Psoas muscle (tissue), 8 donors: ENCODE results near the gene MTURN. TPM values are rescaled to one million over a fixed set of nuclear protein-coding genes. Genes with fewer than 3 reads are reported as not detected.
A peak's percentile ranks its signal among the peaks of the same experiment; 100 is the strongest.

Experiments
- ATAC-seq, 4 donors: fragments of 200-7000 bp; cut with Tn5 transposase; one replicate each; pipeline ENCODE4 v1.9.1; 2020; ENCODE audit warnings: moderate library complexity in 3 of 4, mild to moderate bottlenecking in 2 of 4
- DNase-seq, 2 donors: peaks; one replicate each; pipeline ENCODE4 v3.0.0-alpha.2; 2020
- H3K27ac ChIP-seq: fragments of 200-600 bp; one replicate; pipeline ENCODE4 v1.8.0; 2022
- H3K27me3 ChIP-seq, 3 donors: fragments of 200-600 bp in 1 of 3; one replicate each; pipeline versions ENCODE4 v1.6.1 to v1.8.0; 2013 to 2022; ENCODE audit warnings: low read length in 2 of 3, mild to moderate bottlenecking in 2 of 3, moderate library complexity in 1 of 3; ENCODE audit not compliant: insufficient read depth in 3 of 3
- H3K36me3 ChIP-seq, 2 donors: fragments of 200-600 bp in 1 of 2; one replicate each; pipeline versions ENCODE4 v1.6.1 to v1.8.0; 2013 to 2022; ENCODE audit warnings: low read depth in 1 of 2, mild to moderate bottlenecking in 1 of 2, moderate library complexity in 1 of 2; ENCODE audit not compliant: insufficient read depth in 1 of 2
- H3K4me1 ChIP-seq: fragments of 200-600 bp; one replicate; pipeline ENCODE4 v1.8.0; 2022
- H3K4me3 ChIP-seq: fragments of 200-600 bp; one replicate; pipeline ENCODE4 v1.8.0; 2022; ENCODE audit warnings: mild to moderate bottlenecking
- H3K9me3 ChIP-seq: fragments of 200-600 bp; one replicate; pipeline ENCODE4 v1.8.0; 2022
- WGBS, 3 donors: extraction: QIAGEN DNeasy Blood & Tissue Kit; methylation state at CpG; one replicate each; pipeline versions ENCODE4 v1.1.6 to v1.1.7; 2013; 5-methylcytosine and 5-hydroxymethylcytosine counted together
- intact Hi-C, 2 donors: fragments of 100-400 bp; cut with DNase I; formaldehyde crosslinking; loops; one replicate each; pipeline versions ENCODE4 v1.11.0 to v1.14.2; 2022
- polyA plus RNA-seq, 3 donors: library from polyadenylated mRNA; stranded (reverse); fragments of 200-250 nt; gene quantifications; one replicate each; pipeline ENCODE4 v1.2.3, GENCODE V29; 2013
- total RNA-seq, 4 donors: library from RNA; stranded (reverse); fragmentation: NEBNext Ultra II Directional in 2 of 4; extraction: Animal tissue kit (Norgen Biotek cat#: 25700) in 2 of 4; gene quantifications; one replicate each; pipeline versions ENCODE4 v1.2.1 to v1.2.4, GENCODE V29; 2021 to 2023
- TF ChIP-seq, protein P1 (sequence below): fragments of 200-600 bp; IDR thresholded peaks from one replicate; pipeline ENCODE4 v1.8.0; 2022; ENCODE audit warnings: antibody characterized with exemption
- donor health status: healthy with polysubstance abuse.
- donor health status: DM: no; HTN: no; CAD: no; lungs with moderate emphysema.
- donor health status: Bipolar disorder and iron deficiency.
- donor health status: healthy.
- donor health status: DM: yes; HTN: yes; CAD: no.
- donor health status: DM: no; HTN: no; CAD: no.
- donor health status: DM: no; HTN: no; CAD: no.
- donor health status: DM: yes; HTN: yes; CAD: no.

Gene MTURN
- total and polyA plus RNA-seq, 7 donors = 7.1 to 68.6 (median 17.6) TPM

DNA sequence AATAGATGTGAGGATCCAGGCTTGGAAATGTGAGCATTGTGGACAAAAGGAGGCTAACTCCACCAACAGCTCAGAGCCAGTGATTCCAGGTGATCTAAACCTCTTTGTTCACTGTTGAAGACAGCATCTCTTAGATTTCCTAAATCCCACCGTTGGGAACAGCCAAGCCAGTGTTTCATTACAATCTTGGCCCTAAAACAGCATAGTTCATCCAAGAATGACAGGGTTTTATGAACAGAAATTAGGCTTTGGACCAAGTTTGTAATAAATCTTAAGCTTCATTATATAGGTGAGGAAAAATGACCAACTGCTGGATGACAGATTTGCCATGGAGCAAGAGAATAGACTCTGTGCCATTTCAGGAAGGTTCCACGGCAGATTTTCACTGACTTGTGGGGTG is 65.8 kb downstream of the MTURN start:
- no peaks in the 10 kb centered on the region for H3K9me3 ChIP-seq
- intact Hi-C loops = no loop called here
- no peaks in the 10 kb centered on the region for H3K4me1 ChIP-seq
- H3K4me3 ChIP-seq = no peak overlapping the region
- 18 to 34% (median 26%) methylated on average over 2 of the region's 2 CpGs for WGBS, 3 donors
- H3K27me3 ChIP-seq = no peaks in the 10 kb centered on the region
- no peak overlapping the region for H3K27ac ChIP-seq
- TF ChIP-seq, protein P1, sequence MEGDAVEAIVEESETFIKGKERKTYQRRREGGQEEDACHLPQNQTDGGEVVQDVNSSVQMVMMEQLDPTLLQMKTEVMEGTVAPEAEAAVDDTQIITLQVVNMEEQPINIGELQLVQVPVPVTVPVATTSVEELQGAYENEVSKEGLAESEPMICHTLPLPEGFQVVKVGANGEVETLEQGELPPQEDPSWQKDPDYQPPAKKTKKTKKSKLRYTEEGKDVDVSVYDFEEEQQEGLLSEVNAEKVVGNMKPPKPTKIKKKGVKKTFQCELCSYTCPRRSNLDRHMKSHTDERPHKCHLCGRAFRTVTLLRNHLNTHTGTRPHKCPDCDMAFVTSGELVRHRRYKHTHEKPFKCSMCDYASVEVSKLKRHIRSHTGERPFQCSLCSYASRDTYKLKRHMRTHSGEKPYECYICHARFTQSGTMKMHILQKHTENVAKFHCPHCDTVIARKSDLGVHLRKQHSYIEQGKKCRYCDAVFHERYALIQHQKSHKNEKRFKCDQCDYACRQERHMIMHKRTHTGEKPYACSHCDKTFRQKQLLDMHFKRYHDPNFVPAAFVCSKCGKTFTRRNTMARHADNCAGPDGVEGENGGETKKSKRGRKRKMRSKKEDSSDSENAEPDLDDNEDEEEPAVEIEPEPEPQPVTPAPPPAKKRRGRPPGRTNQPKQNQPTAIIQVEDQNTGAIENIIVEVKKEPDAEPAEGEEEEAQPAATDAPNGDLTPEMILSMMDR = no peak
- no peaks in the 10 kb centered on the region for H3K36me3 ChIP-seq
- ATAC-seq = no peak
- no peak for DNase-seq

DNA sequence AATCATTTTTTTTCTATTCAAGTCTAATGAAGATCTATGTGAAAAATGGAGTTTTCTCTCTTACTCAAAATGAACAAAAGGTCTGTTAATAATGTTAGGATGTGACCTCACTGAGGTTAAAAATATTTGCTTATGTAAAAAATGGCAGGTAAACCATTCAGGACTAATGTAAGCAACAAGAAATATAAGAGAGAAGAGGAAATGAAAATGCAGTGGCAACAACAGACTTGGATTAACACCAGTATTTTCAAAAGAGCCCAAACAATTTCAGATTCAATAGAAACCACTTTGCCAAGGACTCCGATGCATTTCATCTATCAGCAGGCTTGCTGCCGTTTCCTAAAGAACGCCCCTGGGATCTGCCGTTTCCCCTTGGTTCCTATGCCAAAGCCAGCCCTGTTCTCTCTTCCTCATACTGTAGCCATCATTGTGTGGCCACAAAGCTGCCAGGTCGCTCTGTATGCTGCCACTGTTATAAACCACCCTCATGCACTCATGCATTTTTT is 66.4 kb downstream of the MTURN start:
- WGBS, 3 donors = 50 to 60% (median 52%) methylated on average over 5 of the region's 5 CpGs
- Histone ChIP-seq H3K9me3 (no peaks in the 10 kb centered on the region), H3K27ac (no peak overlapping the region), H3K36me3 (no peaks in the 10 kb centered on the region), H3K27me3 (no peaks in the 10 kb centered on the region), H3K4me1 (no peaks in the 10 kb centered on the region), H3K4me3 (no peak overlapping the region)
- TF ChIP-seq, protein P1 = no peak
- DNase-seq (no peak), ATAC-seq (no peak)
- intact Hi-C loops = no loop called here

DNA sequence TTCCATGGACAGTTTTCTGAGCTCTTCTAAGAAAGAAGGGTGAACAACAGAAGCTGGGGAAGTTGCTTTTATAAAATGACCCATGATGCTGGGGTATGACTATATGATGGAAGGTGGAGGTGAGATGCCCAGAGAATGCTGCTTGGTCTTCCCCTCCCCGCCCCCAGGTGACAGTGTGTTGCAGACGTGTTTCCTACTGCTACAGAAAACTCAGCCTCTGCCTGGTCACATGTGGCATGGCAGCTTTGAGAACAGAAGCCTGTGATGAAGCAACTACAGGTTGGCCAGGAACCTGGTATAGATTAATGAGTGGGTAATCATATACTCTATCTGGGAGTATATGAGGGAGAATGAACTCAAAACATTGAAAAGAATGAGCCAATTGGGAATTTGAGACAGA is 67.1 kb downstream of the MTURN start:
- WGBS, 3 donors = 85 to 95% (median 94%) methylated on average over 2 of the region's 2 CpGs
- ATAC-seq (no peak), DNase-seq (no peak)
- H3K27ac ChIP-seq = no peak overlapping the region
- no peak overlapping the region for H3K4me3 ChIP-seq
- no peaks in the 10 kb centered on the region for H3K27me3 ChIP-seq
- intact Hi-C loops = no loop called here
- H3K4me1 ChIP-seq = no peaks in the 10 kb centered on the region
- H3K36me3 ChIP-seq = no peaks in the 10 kb centered on the region
- no peaks in the 10 kb centered on the region for H3K9me3 ChIP-seq
- TF ChIP-seq, protein P1 = no peak

DNA sequence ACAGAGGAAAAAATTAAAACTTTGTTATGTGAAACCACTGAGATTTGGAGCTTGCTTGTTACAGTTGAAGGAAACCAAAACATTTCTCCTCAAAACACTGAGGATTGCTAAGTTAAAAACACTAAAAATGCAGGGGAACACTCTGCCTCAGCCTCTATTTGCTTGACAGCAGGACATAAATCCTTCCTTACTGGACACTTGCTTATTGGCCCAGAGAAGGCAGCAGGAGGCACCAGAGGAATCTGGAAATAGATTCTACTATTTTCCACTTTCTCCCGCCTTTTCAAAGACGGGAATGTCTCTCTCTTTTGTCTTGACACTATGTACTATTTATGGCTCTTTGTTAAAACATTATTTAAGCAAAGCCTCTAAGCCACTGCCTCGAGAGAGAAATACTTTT is 67.9 kb downstream of the MTURN start:
- intact Hi-C loops = no loop called here
- Histone ChIP-seq H3K9me3 (no peaks in the 10 kb centered on the region), H3K4me3 (no peak overlapping the region), H3K4me1 (no peaks in the 10 kb centered on the region), H3K27ac (no peak overlapping the region), H3K27me3 (no peaks in the 10 kb centered on the region), H3K36me3 (no peaks in the 10 kb centered on the region)
- no peak for DNase-seq
- ATAC-seq = no peak
- TF ChIP-seq, protein P1 = no peak
- WGBS, 3 donors = 68 to 77% (median 69%) methylated on average over 3 of the region's 3 CpGs

DNA sequence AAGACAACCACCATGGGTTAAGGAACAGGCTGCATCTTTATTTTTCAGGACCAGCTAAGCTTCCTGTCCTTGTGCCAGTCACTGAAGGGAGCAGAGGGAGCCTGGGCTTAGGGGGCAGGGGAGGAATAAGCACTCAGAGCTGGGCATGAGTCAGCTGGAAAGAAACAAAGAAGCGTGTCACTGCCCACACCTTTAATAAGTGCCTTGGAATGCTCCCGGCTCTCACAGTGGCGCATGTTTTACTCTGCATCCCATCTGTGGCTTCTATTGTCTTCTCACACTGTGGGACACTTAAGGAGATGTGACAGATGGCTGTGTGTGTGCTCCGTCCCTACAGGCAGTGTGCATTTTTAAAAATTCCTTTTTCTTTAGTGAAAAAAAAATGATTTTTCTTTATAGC is 71.7 kb downstream of the MTURN start:
- WGBS, 3 donors = 44 to 72% (median 50%) methylated on average over 4 of the region's 4 CpGs
- peak in 2 of 4 donors; percentile 15 to 43 for ATAC-seq
- Histone ChIP-seq H3K27ac (no peak overlapping the region), H3K36me3 (no peaks in the 10 kb centered on the region), H3K4me3 (no peak overlapping the region), H3K9me3 (no peaks in the 10 kb centered on the region), H3K4me1 (no peaks in the 10 kb centered on the region), H3K27me3 (no peaks in the 10 kb centered on the region)
- DNase-seq = no peak
- intact Hi-C loops = no loop called here
- TF ChIP-seq, protein P1 = no peak
